GM23338 (cell line): Measurements from ENCODE around the gene MAPKAPK3. TPM values are rescaled to one million over a fixed set of nuclear protein-coding genes. Genes with fewer than 3 reads are reported as not detected.

Experiments used
- ATAC-seq: fragments of 200-7000 bp; cut with Tn5 transposase; 3 replicates; pipeline ENCODE4 v1.9.1; 2020
- DNase-seq: peaks from one replicate; pipeline ENCODE4 v3.0.0-alpha.2; 2015; ENCODE audit warnings: low spot score
- H2AFZ ChIP-seq: fragments of 200-600 bp; sonication (generic); 2 replicates; pipeline ENCODE4 v1.8.0; 2016; ENCODE audit warnings: antibody characterized with exemption, mild to moderate bottlenecking, moderate library complexity
- H3F3A ChIP-seq: fragments of 200-600 bp; sonication (generic); replicated peaks from 2 replicates; pipeline ENCODE4 v1.8.0; 2017; ENCODE audit warnings: antibody characterized with exemption, mixed run types, low read depth
- H3K27ac ChIP-seq: fragments of 200-600 bp; sonication (generic); 2 replicates; pipeline ENCODE4 v1.6.1; 2016; ENCODE audit warnings: low read depth
- H3K27me3 ChIP-seq: fragments of 200-600 bp; sonication (generic); 2 replicates; pipeline ENCODE4 v1.8.0; 2016; ENCODE audit warnings: mild to moderate bottlenecking, mixed run types, moderate library complexity; ENCODE audit not compliant: insufficient read depth
- H3K36me3 ChIP-seq: fragments of 200-600 bp; sonication (generic); 2 replicates; pipeline ENCODE4 v1.8.0; 2016; ENCODE audit warnings: mild to moderate bottlenecking; ENCODE audit not compliant: insufficient read depth
- H3K4me1 ChIP-seq: fragments of 200-600 bp; sonication (generic); 2 replicates; pipeline ENCODE4 v1.8.0; 2016; ENCODE audit warnings: mild to moderate bottlenecking, moderate library complexity; ENCODE audit not compliant: insufficient read depth
- H3K4me2 ChIP-seq: fragments of 200-600 bp; sonication (generic); 2 replicates; pipeline ENCODE4 v1.7.1; 2017; ENCODE audit warnings: mixed run types
- H3K4me3 ChIP-seq: fragments of 200-600 bp; sonication (generic); 2 replicates; pipeline ENCODE4 v1.6.1; 2016; ENCODE audit warnings: mixed run types
- H3K79me2 ChIP-seq: fragments of 200-600 bp; sonication (generic); replicated peaks from 2 replicates; pipeline ENCODE4 v1.8.0; 2017; ENCODE audit warnings: mild to moderate bottlenecking; ENCODE audit not compliant: insufficient read depth
- H3K9me2 ChIP-seq: fragments of 200-600 bp; sonication (generic); 2 replicates; pipeline ENCODE4 v1.8.0; 2017; ENCODE audit not compliant: insufficient read depth
- H4K20me1 ChIP-seq: fragments of 200-600 bp; sonication (generic); replicated peaks from 2 replicates; pipeline ENCODE4 v1.8.0; 2017; ENCODE audit warnings: mild to moderate bottlenecking; ENCODE audit not compliant: insufficient read depth
- H3K27ac Mint-ChIP-seq: 2 replicates; pipeline ENCODE4 v1.8.0; 2020; ENCODE audit warnings: inconsistent platforms, mild to moderate bottlenecking, moderate library complexity, mixed read lengths
- H3K27me3 Mint-ChIP-seq: 3 replicates; pipeline ENCODE4 v1.8.0; 2022; ENCODE audit warnings: low read depth, mild to moderate bottlenecking, moderate library complexity, mixed read lengths, inconsistent platforms; ENCODE audit not compliant: insufficient read depth, poor library complexity
- H3K36me3 Mint-ChIP-seq: 3 replicates; pipeline ENCODE4 v1.8.0; 2021; ENCODE audit warnings: low read depth, mild to moderate bottlenecking, inconsistent platforms, moderate library complexity, mixed read lengths
- H3K4me1 Mint-ChIP-seq: 3 replicates; pipeline ENCODE4 v1.8.0; 2020; ENCODE audit warnings: mild to moderate bottlenecking, inconsistent platforms, mixed read lengths
- H3K4me3 Mint-ChIP-seq: 3 replicates; pipeline ENCODE4 v1.8.0; 2021; ENCODE audit warnings: moderate library complexity, mild to moderate bottlenecking, inconsistent platforms, mixed read lengths
- H3K9me3 Mint-ChIP-seq: 3 replicates; pipeline ENCODE4 v1.8.0; 2020; ENCODE audit warnings: moderate library complexity, mild to moderate bottlenecking, inconsistent platforms, mixed read lengths
- CREB1 ChIP-seq: fragments of 250-450 bp; sonication (Bioruptor Pico); IDR thresholded peaks from 2 replicates; pipeline ENCODE4 v1.5.0; 2020; ENCODE audit warnings: low read depth, mild to moderate bottlenecking, moderate library complexity
- EZH2 ChIP-seq: fragments of 200-600 bp; sonication (generic); IDR thresholded peaks from one replicate; pipeline ENCODE4 v1.8.0; 2017; ENCODE audit warnings: antibody characterized with exemption, mild to moderate bottlenecking, low read depth; ENCODE audit not compliant: unreplicated experiment
- EZH2phosphoT487 ChIP-seq: fragments of 200-600 bp; sonication (generic); IDR thresholded peaks from one replicate; pipeline ENCODE4 v1.8.1; 2018; ENCODE audit warnings: antibody characterized with exemption; ENCODE audit not compliant: unreplicated experiment
- JUNB ChIP-seq: IDR thresholded peaks from one replicate; pipeline ENCODE4 v1.6.1; 2016; ENCODE audit warnings: antibody characterized with exemption; ENCODE audit not compliant: unreplicated experiment
- NANOG ChIP-seq: IDR thresholded peaks from 2 replicates; pipeline ENCODE4 v1.6.1; 2016; ENCODE audit warnings: antibody characterized with exemption, borderline replicate concordance
- POLR2AphosphoS5 ChIP-seq: IDR thresholded peaks from 2 replicates; pipeline ENCODE4 v1.6.1; 2016; ENCODE audit warnings: antibody characterized with exemption, low read depth
- STAT1 ChIP-seq: IDR thresholded peaks from one replicate; pipeline ENCODE4 v1.6.1; 2016; ENCODE audit warnings: antibody characterized with exemption; ENCODE audit not compliant: unreplicated experiment
- ZNF114 ChIP-seq: fragments of 250-450 bp; sonication (Bioruptor Pico); IDR thresholded peaks from 2 replicates; pipeline ENCODE4 v1.5.0; 2020; ENCODE audit warnings: mild to moderate bottlenecking, moderate library complexity
- ZNF331 ChIP-seq: fragments of 250-450 bp; sonication (Bioruptor Pico); IDR thresholded peaks from 2 replicates; pipeline ENCODE4 v1.5.0; 2020; ENCODE audit warnings: low read depth, mild to moderate bottlenecking, moderate library complexity
- polyA plus RNA-seq: library from polyadenylated mRNA; unstranded; fragments of >200 nt; fragmentation: Nextera tagmentation; extraction: Ambion mirVana; gene quantifications from 2 replicates; pipeline ENCODE4 v1.2.1, GENCODE V29; 2016
- total RNA-seq: library from RNA; depleted of rRNA; stranded (reverse); fragments of >200 nt; shearing (Covaris generic); gene quantifications from 2 replicates; pipeline ENCODE4 v1.2.3, GENCODE V29; 2014
- TF ChIP-seq, protein P1 (sequence below): IDR thresholded peaks from one replicate; pipeline ENCODE4 v1.6.1; 2018; ENCODE audit warnings: antibody characterized with exemption; ENCODE audit not compliant: unreplicated experiment
- TF ChIP-seq, protein P2 (sequence below): IDR thresholded peaks from 2 replicates; pipeline ENCODE4 v1.6.1; 2016; ENCODE audit warnings: antibody characterized with exemption
- TF ChIP-seq, protein P3 (sequence below): fragments of 250-450 bp; sonication (Bioruptor Pico); IDR thresholded peaks from 2 replicates; pipeline ENCODE4 v1.5.0; 2020; ENCODE audit warnings: mild to moderate bottlenecking, moderate library complexity
- TF ChIP-seq, protein P4 (sequence below), 2 experiments: fragments of 200-600 bp in 1 of 2; sonication (generic) in 1 of 2; conservative IDR thresholded peaks; 2 replicates each; pipeline versions ENCODE4 v1.5.1 to v1.6.1; 2016 to 2017; ENCODE audit warnings: antibody characterized with exemption in 2 of 2, low read depth in 2 of 2, mild to moderate bottlenecking in 2 of 2, moderate library complexity in 1 of 2

Gene MAPKAPK3
- total and polyA plus RNA-seq, 2 experiments from 2014 or later = 16.5 to 51.1 TPM

DNA sequence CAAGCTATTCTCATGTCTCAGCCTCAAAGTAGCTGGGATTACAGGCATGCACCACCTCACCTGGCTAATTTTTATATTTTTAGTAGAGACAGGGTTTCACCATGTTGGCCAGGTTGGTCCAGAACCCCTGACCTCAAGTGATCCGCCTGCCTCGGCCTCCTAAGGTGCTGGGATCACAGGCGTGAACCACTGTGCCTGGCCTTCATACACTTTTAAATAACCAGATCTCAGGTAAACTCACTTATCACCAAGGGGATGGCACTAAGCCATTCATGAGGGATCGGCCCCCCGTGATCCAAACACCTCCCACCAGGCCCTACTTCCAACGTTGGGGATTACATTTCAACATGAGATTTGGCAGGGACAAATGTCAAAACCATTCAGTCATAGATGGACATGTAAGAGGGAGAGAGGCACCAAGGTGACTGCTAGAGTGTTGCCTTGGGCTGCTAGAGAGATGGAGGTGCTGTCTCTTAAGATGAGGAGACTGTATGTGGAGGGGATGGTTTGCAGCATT is 44.4 kb downstream of the MAPKAPK3 start:
- H3F3A ChIP-seq = no peaks in the 10 kb centered on the region
- H3K27me3 ChIP-seq = no peaks in the 10 kb centered on the region
- H3K4me2 ChIP-seq = no peak overlapping the region
- Mint-ChIP-seq H3K27ac (no peak overlapping the region), H3K4me1 (peaks cover under 1% of the 10 kb centered on the region; the same call in 2 of the 3 replicates), H3K27me3 (peaks cover 8% of the 10 kb centered on the region), H3K36me3 (no peaks in the 10 kb centered on the region), H3K4me3 (no peak overlapping the region), H3K9me3 (no peaks in the 10 kb centered on the region)
- H2AFZ ChIP-seq = no peak overlapping the region
- DNase-seq = no peak
- no peaks in the 10 kb centered on the region for H3K36me3 ChIP-seq
- no peaks in the 10 kb centered on the region; the same call in 1 of the 2 replicates for H3K9me2 ChIP-seq
- H3K79me2 ChIP-seq = no peaks in the 10 kb centered on the region
- no peak for ATAC-seq
- TF ChIP-seq EZH2 = no peak
- TF ChIP-seq, protein P1, sequence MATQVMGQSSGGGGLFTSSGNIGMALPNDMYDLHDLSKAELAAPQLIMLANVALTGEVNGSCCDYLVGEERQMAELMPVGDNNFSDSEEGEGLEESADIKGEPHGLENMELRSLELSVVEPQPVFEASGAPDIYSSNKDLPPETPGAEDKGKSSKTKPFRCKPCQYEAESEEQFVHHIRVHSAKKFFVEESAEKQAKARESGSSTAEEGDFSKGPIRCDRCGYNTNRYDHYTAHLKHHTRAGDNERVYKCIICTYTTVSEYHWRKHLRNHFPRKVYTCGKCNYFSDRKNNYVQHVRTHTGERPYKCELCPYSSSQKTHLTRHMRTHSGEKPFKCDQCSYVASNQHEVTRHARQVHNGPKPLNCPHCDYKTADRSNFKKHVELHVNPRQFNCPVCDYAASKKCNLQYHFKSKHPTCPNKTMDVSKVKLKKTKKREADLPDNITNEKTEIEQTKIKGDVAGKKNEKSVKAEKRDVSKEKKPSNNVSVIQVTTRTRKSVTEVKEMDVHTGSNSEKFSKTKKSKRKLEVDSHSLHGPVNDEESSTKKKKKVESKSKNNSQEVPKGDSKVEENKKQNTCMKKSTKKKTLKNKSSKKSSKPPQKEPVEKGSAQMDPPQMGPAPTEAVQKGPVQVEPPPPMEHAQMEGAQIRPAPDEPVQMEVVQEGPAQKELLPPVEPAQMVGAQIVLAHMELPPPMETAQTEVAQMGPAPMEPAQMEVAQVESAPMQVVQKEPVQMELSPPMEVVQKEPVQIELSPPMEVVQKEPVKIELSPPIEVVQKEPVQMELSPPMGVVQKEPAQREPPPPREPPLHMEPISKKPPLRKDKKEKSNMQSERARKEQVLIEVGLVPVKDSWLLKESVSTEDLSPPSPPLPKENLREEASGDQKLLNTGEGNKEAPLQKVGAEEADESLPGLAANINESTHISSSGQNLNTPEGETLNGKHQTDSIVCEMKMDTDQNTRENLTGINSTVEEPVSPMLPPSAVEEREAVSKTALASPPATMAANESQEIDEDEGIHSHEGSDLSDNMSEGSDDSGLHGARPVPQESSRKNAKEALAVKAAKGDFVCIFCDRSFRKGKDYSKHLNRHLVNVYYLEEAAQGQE = no peak
- TF ChIP-seq JUNB = no peak
- TF ChIP-seq POLR2AphosphoS5 = no peak
- no peak for TF ChIP-seq ZNF331 (CRISPR knock-in tag)
- TF ChIP-seq, protein P2, sequence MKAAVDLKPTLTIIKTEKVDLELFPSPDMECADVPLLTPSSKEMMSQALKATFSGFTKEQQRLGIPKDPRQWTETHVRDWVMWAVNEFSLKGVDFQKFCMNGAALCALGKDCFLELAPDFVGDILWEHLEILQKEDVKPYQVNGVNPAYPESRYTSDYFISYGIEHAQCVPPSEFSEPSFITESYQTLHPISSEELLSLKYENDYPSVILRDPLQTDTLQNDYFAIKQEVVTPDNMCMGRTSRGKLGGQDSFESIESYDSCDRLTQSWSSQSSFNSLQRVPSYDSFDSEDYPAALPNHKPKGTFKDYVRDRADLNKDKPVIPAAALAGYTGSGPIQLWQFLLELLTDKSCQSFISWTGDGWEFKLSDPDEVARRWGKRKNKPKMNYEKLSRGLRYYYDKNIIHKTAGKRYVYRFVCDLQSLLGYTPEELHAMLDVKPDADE = no peak
- TF ChIP-seq STAT1 = no peak
- TF ChIP-seq, protein P3, sequence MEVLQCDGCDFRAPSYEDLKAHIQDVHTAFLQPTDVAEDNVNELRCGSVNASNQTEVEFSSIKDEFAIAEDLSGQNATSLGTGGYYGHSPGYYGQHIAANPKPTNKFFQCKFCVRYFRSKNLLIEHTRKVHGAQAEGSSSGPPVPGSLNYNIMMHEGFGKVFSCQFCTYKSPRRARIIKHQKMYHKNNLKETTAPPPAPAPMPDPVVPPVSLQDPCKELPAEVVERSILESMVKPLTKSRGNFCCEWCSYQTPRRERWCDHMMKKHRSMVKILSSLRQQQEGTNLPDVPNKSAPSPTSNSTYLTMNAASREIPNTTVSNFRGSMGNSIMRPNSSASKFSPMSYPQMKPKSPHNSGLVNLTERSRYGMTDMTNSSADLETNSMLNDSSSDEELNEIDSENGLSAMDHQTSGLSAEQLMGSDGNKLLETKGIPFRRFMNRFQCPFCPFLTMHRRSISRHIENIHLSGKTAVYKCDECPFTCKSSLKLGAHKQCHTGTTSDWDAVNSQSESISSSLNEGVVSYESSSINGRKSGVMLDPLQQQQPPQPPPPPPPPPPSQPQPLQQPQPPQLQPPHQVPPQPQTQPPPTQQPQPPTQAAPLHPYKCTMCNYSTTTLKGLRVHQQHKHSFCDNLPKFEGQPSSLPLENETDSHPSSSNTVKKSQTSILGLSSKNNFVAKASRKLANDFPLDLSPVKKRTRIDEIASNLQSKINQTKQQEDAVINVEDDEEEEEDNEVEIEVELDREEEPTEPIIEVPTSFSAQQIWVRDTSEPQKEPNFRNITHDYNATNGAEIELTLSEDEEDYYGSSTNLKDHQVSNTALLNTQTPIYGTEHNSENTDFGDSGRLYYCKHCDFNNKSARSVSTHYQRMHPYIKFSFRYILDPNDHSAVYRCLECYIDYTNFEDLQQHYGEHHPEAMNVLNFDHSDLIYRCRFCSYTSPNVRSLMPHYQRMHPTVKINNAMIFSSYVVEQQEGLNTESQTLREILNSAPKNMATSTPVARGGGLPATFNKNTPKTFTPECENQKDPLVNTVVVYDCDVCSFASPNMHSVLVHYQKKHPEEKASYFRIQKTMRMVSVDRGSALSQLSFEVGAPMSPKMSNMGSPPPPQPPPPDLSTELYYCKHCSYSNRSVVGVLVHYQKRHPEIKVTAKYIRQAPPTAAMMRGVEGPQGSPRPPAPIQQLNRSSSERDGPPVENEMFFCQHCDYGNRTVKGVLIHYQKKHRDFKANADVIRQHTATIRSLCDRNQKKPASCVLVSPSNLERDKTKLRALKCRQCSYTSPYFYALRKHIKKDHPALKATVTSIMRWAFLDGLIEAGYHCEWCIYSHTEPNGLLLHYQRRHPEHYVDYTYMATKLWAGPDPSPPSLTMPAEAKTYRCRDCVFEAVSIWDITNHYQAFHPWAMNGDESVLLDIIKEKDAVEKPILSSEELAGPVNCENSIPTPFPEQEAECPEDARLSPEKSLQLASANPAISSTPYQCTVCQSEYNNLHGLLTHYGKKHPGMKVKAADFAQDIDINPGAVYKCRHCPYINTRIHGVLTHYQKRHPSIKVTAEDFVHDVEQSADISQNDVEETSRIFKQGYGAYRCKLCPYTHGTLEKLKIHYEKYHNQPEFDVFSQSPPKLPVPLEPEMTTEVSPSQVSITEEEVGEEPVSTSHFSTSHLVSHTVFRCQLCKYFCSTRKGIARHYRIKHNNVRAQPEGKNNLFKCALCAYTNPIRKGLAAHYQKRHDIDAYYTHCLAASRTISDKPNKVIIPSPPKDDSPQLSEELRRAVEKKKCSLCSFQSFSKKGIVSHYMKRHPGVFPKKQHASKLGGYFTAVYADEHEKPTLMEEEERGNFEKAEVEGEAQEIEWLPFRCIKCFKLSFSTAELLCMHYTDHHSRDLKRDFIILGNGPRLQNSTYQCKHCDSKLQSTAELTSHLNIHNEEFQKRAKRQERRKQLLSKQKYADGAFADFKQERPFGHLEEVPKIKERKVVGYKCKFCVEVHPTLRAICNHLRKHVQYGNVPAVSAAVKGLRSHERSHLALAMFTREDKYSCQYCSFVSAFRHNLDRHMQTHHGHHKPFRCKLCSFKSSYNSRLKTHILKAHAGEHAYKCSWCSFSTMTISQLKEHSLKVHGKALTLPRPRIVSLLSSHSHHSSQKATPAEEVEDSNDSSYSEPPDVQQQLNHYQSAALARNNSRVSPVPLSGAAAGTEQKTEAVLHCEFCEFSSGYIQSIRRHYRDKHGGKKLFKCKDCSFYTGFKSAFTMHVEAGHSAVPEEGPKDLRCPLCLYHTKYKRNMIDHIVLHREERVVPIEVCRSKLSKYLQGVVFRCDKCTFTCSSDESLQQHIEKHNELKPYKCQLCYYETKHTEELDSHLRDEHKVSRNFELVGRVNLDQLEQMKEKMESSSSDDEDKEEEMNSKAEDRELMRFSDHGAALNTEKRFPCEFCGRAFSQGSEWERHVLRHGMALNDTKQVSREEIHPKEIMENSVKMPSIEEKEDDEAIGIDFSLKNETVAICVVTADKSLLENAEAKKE = no peak
- TF ChIP-seq EZH2phosphoT487 = no peak
- TF ChIP-seq, protein P4, sequence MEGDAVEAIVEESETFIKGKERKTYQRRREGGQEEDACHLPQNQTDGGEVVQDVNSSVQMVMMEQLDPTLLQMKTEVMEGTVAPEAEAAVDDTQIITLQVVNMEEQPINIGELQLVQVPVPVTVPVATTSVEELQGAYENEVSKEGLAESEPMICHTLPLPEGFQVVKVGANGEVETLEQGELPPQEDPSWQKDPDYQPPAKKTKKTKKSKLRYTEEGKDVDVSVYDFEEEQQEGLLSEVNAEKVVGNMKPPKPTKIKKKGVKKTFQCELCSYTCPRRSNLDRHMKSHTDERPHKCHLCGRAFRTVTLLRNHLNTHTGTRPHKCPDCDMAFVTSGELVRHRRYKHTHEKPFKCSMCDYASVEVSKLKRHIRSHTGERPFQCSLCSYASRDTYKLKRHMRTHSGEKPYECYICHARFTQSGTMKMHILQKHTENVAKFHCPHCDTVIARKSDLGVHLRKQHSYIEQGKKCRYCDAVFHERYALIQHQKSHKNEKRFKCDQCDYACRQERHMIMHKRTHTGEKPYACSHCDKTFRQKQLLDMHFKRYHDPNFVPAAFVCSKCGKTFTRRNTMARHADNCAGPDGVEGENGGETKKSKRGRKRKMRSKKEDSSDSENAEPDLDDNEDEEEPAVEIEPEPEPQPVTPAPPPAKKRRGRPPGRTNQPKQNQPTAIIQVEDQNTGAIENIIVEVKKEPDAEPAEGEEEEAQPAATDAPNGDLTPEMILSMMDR (conservative IDR thresholded peaks at IDR 0.05; ENCODE audit: low read depth in 2 of 2) = no peak
- no peak for TF ChIP-seq NANOG
- TF ChIP-seq ZNF114 (CRISPR knock-in tag) = no peak
- TF ChIP-seq CREB1 (CRISPR knock-in tag) = no peak
- no peak overlapping the region for H3K4me3 ChIP-seq
- no peak overlapping the region for H3K27ac ChIP-seq
- no peaks in the 10 kb centered on the region for H3K4me1 ChIP-seq
- H4K20me1 ChIP-seq = no peaks in the 10 kb centered on the region
